ENCODE measurements around the gene TTC36. TPM values are rescaled to one million over a fixed set of nuclear protein-coding genes. Genes with fewer than 3 reads are reported as not detected.
"Not testable (repeated sequence)": the region's sequence is repeated elsewhere in the genome, so short reads cannot be mapped to it uniquely, and the experiment has no call there.

Gene TTC36
- 1 to 10 TPM in 2 of 3 donors, under 1 TPM in 1; 0.84 to 1.1 (median 1.1) TPM for total RNA-seq

- no peaks in the 10 kb centered on the region for H3K9me3 Mint-ChIP-seq
- H3K4me1 Mint-ChIP-seq (ENCODE audit: low read depth) = peaks cover 26% of the 10 kb centered on the region
- no peaks in the 10 kb centered on the region for H3K27me3 Mint-ChIP-seq (ENCODE audit: low read depth)
- H3K36me3 Mint-ChIP-seq (ENCODE audit: insufficient read depth) = peaks cover 5% of the 10 kb centered on the region
- no peak within 1 kb of the TSS for H3K4me3 Mint-ChIP-seq
- DNase-seq (no peak), ATAC-seq (no peak)
These were observed at the start of gene TTC36 for GRCh38 chr11:118527109-118527508. TTC36 (plus strand) TSS chr11:118527474; CDS start chr11:118527495, 21 bp downstream.

GRCh38 chr11:118481238-118481637 lies 46.0 kb upstream of the TTC36 start:
- H3K9me3 Mint-ChIP-seq; H3K4me1 Mint-ChIP-seq (ENCODE audit: low read depth); H3K4me3 Mint-ChIP-seq; DNase-seq; ATAC-seq; H3K27me3 Mint-ChIP-seq (ENCODE audit: low read depth): not testable (repeated sequence)
- peaks cover 47% of the 10 kb centered on the region for H3K36me3 Mint-ChIP-seq (ENCODE audit: insufficient read depth)

- no peak for ATAC-seq
- peaks cover 2% of the 10 kb centered on the region for H3K4me1 Mint-ChIP-seq (ENCODE audit: low read depth)
- no peaks in the 10 kb centered on the region for H3K27me3 Mint-ChIP-seq (ENCODE audit: low read depth)
- DNase-seq = no peak
- no peak overlapping the region for H3K4me3 Mint-ChIP-seq
- H3K36me3 Mint-ChIP-seq (ENCODE audit: insufficient read depth) = peaks cover 28% of the 10 kb centered on the region
- H3K9me3 Mint-ChIP-seq = no peaks in the 10 kb centered on the region
These were observed 42.9 kb upstream of the TTC36 start for GRCh38 chr11:118484405-118484804.

- Mint-ChIP-seq H3K27me3 (ENCODE audit: low read depth) (no peaks in the 10 kb centered on the region), H3K4me3 (no peak overlapping the region), H3K4me1 (ENCODE audit: low read depth) (peaks cover 2% of the 10 kb centered on the region), H3K9me3 (no peaks in the 10 kb centered on the region), H3K36me3 (ENCODE audit: insufficient read depth) (peaks cover 32% of the 10 kb centered on the region)
- DNase-seq (no peak), ATAC-seq (no peak)
These were observed 42.0 kb upstream of the TTC36 start for GRCh38 chr11:118485273-118485672.

- Mint-ChIP-seq H3K36me3 (ENCODE audit: insufficient read depth) (peaks cover 31% of the 10 kb centered on the region), H3K27me3 (ENCODE audit: low read depth) (no peaks in the 10 kb centered on the region), H3K4me3 (no peak overlapping the region), H3K9me3 (no peaks in the 10 kb centered on the region), H3K4me1 (ENCODE audit: low read depth) (peaks cover 7% of the 10 kb centered on the region)
- ATAC-seq (peak; percentile 67), DNase-seq (peak; percentile 75)
These were observed 38.7 kb upstream of the TTC36 start for GRCh38 chr11:118488480-118489109.

GRCh38 chr11:118491041-118491440 lies 36.2 kb upstream of the TTC36 start:
- Mint-ChIP-seq H3K9me3 (no peaks in the 10 kb centered on the region), H3K36me3 (ENCODE audit: insufficient read depth) (peaks cover 35% of the 10 kb centered on the region), H3K4me3 (no peak overlapping the region), H3K27me3 (ENCODE audit: low read depth) (no peaks in the 10 kb centered on the region), H3K4me1 (ENCODE audit: low read depth) (peaks cover 7% of the 10 kb centered on the region)
- peak in 1 of 2 donors; percentile 23 for ATAC-seq
- DNase-seq = no peak

GRCh38 chr11:118497831-118498230 lies 29.4 kb upstream of the TTC36 start:
- Mint-ChIP-seq H3K36me3 (ENCODE audit: insufficient read depth) (peaks cover 59% of the 10 kb centered on the region), H3K4me3 (no peak overlapping the region), H3K9me3 (no peaks in the 10 kb centered on the region), H3K27me3 (ENCODE audit: low read depth) (no peaks in the 10 kb centered on the region), H3K4me1 (ENCODE audit: low read depth) (no peaks in the 10 kb centered on the region)
- no peak for ATAC-seq
- DNase-seq = no peak

GRCh38 chr11:118503216-118503615 lies 24.1 kb upstream of the TTC36 start:
- H3K4me1 Mint-ChIP-seq (ENCODE audit: low read depth) = no peaks in the 10 kb centered on the region
- no peak for ATAC-seq
- no peaks in the 10 kb centered on the region for H3K9me3 Mint-ChIP-seq
- peaks cover 72% of the 10 kb centered on the region for H3K36me3 Mint-ChIP-seq (ENCODE audit: insufficient read depth)
- H3K4me3 Mint-ChIP-seq = no peak overlapping the region
- DNase-seq = no peak
- H3K27me3 Mint-ChIP-seq (ENCODE audit: low read depth) = no peaks in the 10 kb centered on the region

GRCh38 chr11:118511601-118512000 lies 15.7 kb upstream of the TTC36 start:
- no peak for DNase-seq
- Mint-ChIP-seq H3K4me1 (ENCODE audit: low read depth) (peaks cover 5% of the 10 kb centered on the region), H3K27me3 (ENCODE audit: low read depth) (no peaks in the 10 kb centered on the region), H3K36me3 (ENCODE audit: insufficient read depth) (peaks cover 48% of the 10 kb centered on the region), H3K9me3 (no peaks in the 10 kb centered on the region), H3K4me3 (no peak overlapping the region)
- ATAC-seq = no peak

- no peak for DNase-seq
- Mint-ChIP-seq H3K4me3 (no peak overlapping the region), H3K36me3 (ENCODE audit: insufficient read depth) (peaks cover 41% of the 10 kb centered on the region), H3K27me3 (ENCODE audit: low read depth) (no peaks in the 10 kb centered on the region), H3K9me3 (no peaks in the 10 kb centered on the region), H3K4me1 (ENCODE audit: low read depth) (peaks cover 5% of the 10 kb centered on the region)
- ATAC-seq = no peak
These were observed 13.2 kb upstream of the TTC36 start for GRCh38 chr11:118514103-118514502.

GRCh38 chr11:118519549-118519948 lies 7.7 kb upstream of the TTC36 start:
- H3K9me3 Mint-ChIP-seq = no peaks in the 10 kb centered on the region
- H3K36me3 Mint-ChIP-seq (ENCODE audit: insufficient read depth) = peaks cover 27% of the 10 kb centered on the region
- no peak for ATAC-seq
- no peak overlapping the region for H3K4me3 Mint-ChIP-seq
- no peaks in the 10 kb centered on the region for H3K27me3 Mint-ChIP-seq (ENCODE audit: low read depth)
- no peaks in the 10 kb centered on the region for H3K4me1 Mint-ChIP-seq (ENCODE audit: low read depth)
- no peak for DNase-seq

GRCh38 chr11:118521892-118522311 lies 5.4 kb upstream of the TTC36 start:
- DNase-seq (no peak), ATAC-seq (no peak)
- H3K4me1 Mint-ChIP-seq (ENCODE audit: low read depth) = peaks cover 1% of the 10 kb centered on the region
- H3K27me3 Mint-ChIP-seq (ENCODE audit: low read depth) = no peaks in the 10 kb centered on the region
- no peak overlapping the region for H3K4me3 Mint-ChIP-seq
- no peaks in the 10 kb centered on the region for H3K9me3 Mint-ChIP-seq
- H3K36me3 Mint-ChIP-seq (ENCODE audit: insufficient read depth) = peaks cover 22% of the 10 kb centered on the region

GRCh38 chr11:118522571-118523072 lies 4.7 kb upstream of the TTC36 start:
- Mint-ChIP-seq H3K9me3 (no peaks in the 10 kb centered on the region), H3K4me3 (no peak overlapping the region), H3K4me1 (ENCODE audit: low read depth) (peaks cover 5% of the 10 kb centered on the region), H3K36me3 (ENCODE audit: insufficient read depth) (peaks cover 22% of the 10 kb centered on the region), H3K27me3 (ENCODE audit: low read depth) (no peaks in the 10 kb centered on the region)
- DNase-seq = no peak
- ATAC-seq = no peak

GRCh38 chr11:118524356-118524755 lies 2.9 kb upstream of the TTC36 start:
- DNase-seq = no peak
- Mint-ChIP-seq H3K4me3 (no peak overlapping the region), H3K4me1 (ENCODE audit: low read depth) (peaks cover 10% of the 10 kb centered on the region), H3K36me3 (ENCODE audit: insufficient read depth) (peaks cover 20% of the 10 kb centered on the region), H3K9me3 (no peaks in the 10 kb centered on the region), H3K27me3 (ENCODE audit: low read depth) (no peaks in the 10 kb centered on the region)
- no peak for ATAC-seq

- DNase-seq (no peak), ATAC-seq (no peak)
- no peak overlapping the region for H3K4me3 Mint-ChIP-seq
- H3K4me1 Mint-ChIP-seq (ENCODE audit: low read depth) = peaks cover 15% of the 10 kb centered on the region
- peaks cover 15% of the 10 kb centered on the region for H3K36me3 Mint-ChIP-seq (ENCODE audit: insufficient read depth)
- no peaks in the 10 kb centered on the region for H3K9me3 Mint-ChIP-seq
- H3K27me3 Mint-ChIP-seq (ENCODE audit: low read depth) = no peaks in the 10 kb centered on the region
These were observed 2.4 kb upstream of the TTC36 start for GRCh38 chr11:118524757-118525470.
